Activated CD4-positive, alpha-beta T cell treated with anti-CD3 and anti-CD28 coated beads, Interleukin-2, amount 50 U/mL, for 16 hours (primary cell): Measurements from ENCODE around the gene CETP.
"Not testable (repeated sequence)": the region's sequence is repeated elsewhere in the genome, so short reads cannot be mapped to it uniquely, and the experiment has no call there.

Experiments
- DNase-seq: peaks from one replicate; pipeline ENCODE4 v3.0.0-alpha.2; 2020

Gene CETP

GRCh38 chr16:56983211-56983751 lies 21.5 kb downstream of the CETP start:
- no peak for DNase-seq

- no peak for DNase-seq
Observed at GRCh38 chr16:56984639-56985038, 22.9 kb downstream of the CETP start.

DNA sequence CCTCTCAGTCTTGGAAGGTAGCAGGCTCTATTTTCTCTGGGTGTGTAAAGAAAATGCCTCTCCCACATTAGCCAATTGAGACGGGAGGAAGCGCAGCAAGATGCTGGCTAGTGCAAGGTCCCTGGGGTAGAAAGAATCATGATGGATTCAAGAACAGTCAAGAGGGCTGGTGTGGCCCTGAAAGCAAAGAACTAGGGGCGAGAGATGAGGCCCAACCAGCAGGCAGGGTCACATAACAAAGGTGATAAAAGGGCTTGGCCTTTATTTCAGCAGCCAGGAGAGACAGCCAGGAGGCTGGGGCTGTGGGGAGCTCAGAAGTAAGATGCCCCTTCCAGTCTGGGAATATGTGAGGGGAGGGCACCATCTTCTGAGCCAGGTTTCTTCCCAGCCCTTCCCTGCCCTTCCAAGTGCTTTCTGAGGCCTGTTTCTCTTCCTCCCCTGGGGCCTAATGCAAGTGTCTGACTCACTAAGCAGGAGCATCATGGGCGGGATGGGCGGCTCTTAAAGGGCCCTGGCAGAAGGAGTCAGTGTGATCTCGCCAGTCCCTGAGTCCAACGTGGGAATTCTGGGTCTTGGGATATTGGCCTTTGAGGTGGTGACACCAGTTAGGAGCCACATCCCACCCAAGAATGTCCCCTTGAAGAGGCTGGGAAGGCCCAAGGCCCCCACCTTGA lies 23.7 kb downstream of the CETP start:
- DNase-seq: no peak

DNA sequence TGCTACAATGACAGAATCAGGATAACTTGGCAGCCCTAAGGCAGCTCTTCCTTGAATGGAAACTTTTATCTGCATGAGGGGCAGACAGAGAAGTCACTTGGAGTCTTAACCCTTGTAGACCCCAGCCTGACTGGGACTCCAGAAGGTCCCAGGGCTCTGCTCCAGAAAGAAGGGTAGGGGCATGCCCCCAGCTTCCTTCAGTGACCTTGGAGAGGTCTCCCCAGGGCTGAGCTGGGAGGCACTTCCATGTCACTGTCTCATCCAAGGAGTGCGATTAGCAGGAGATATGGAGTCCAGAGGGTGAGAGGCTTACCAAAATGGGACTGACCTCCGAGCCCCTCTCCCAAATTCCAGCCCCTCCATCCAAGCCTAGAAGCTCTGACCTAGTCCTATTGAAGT lies 24.2 kb downstream of the CETP start:
- no peak for DNase-seq

DNA sequence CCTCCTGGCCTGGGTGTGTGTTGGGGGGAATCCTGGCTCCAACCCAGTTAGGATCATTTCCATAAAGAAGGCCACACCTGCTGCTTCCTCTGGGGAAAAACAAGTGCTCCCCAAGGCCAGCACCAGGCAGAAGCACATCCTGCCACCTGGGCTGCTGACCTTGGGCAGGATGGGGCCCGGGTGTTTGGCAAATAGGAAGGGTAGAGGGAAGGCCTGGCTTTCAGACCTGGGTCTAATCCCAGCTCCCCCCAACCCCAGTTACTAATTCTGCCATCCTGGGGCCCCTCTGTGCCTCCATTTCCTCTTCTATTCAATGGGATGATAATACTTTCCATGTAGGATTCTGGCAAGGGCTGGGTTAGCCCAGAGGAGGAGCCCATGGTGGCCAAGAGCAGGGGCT lies 24.6 kb downstream of the CETP start:
- no peak for DNase-seq

GRCh38 chr16:56986908-56987307 lies 25.2 kb downstream of the CETP start:
- not testable (repeated sequence) for DNase-seq

DNA sequence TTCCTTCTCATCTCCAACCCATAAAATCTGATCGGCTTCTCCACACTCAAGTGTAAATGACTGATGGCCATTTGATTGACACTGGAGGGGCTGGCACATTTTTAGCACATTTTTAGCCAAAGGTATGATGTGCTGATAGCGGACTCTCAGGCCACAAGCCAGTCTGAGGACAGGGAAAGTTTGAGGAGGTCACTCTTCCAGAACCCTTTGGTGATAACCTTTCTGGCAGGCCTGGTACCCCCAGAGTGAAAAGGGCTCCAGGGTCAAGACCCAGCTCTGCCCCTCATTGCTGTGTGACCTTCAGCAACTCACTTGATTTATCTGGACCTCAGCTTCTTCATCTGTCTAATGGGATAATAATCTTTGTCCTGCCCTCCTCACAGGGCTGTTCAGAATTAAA lies 25.9 kb downstream of the CETP start:
- no peak for DNase-seq

- DNase-seq: no peak
Observed at GRCh38 chr16:56988161-56988947, 26.6 kb downstream of the CETP start.

GRCh38 chr16:56988948-56989945 lies 27.5 kb downstream of the CETP start, which contains the start of gene NLRC5:
NLRC5 (plus strand) TSS chr16:56989557; CDS start chr16:57020713, 31,156 bp downstream.
- peak; percentile 96 for DNase-seq

GRCh38 chr16:56989988-56990387 lies 28.2 kb downstream of the CETP start:
- no peak for DNase-seq

GRCh38 chr16:56990407-56991286 lies 28.9 kb downstream of the CETP start:
- DNase-seq: peak; percentile 65

GRCh38 chr16:56992431-56992830 lies 30.7 kb downstream of the CETP start:
- not testable (repeated sequence) for DNase-seq

GRCh38 chr16:56993204-56993603 lies 31.5 kb downstream of the CETP start:
- DNase-seq: no peak

GRCh38 chr16:56994311-56994710 lies 32.6 kb downstream of the CETP start:
- DNase-seq: no peak

- DNase-seq: no peak
Observed at GRCh38 chr16:56995136-56995805, 33.5 kb downstream of the CETP start.

DNA sequence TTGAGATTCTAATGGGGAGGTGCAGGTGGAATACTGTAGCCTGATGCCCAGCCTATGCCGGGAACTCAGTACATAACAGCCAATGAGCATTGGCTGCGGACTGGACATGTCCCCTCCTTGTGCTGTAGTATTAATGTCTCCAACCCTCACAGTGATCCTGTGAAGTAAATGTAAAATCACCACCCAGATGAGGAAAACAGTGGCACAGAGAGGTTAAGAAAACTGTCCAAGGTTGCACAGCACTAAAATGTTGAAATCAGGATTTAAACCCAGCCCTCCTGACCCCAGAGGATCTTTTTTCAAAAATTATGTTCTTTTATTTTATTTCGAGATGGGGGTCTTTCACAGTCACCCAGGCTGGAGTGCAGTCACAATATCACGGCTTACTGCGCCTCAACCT lies 35.5 kb downstream of the CETP start:
- DNase-seq: no peak

GRCh38 chr16:56997931-56998330 lies 36.2 kb downstream of the CETP start:
- no peak for DNase-seq

DNA sequence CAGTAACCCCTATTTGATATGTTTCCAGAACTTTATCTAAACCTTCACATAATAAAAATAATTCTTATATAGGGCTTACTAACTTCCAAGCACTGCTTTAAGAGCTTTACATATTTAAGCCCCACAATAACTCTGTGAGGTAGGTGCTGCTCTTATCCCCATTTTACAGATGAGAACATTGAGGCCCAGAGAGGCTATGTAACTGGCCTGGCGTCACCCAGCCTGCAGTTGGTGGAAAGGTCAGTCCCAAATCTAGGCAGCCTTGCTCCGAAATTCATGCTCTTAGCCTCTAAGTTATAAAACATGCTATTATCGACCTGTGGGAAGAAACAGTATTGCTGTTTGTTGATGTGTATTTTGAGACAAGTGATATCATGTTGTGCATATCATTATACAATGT lies 36.6 kb downstream of the CETP start:
- no peak for DNase-seq

- no peak for DNase-seq
Observed at GRCh38 chr16:56998861-56999260, 37.1 kb downstream of the CETP start.

GRCh38 chr16:56999409-57000270 lies 37.9 kb downstream of the CETP start:
- peak; percentile 42 for DNase-seq
